Measurements from ENCODE around the gene BRI3BP. TPM values are rescaled to one million over a fixed set of nuclear protein-coding genes. Genes with fewer than 3 reads are reported as not detected.

BRI3BP gene
- total RNA-seq, 1 donor from 2014 or later: 4.9 TPM

DNA sequence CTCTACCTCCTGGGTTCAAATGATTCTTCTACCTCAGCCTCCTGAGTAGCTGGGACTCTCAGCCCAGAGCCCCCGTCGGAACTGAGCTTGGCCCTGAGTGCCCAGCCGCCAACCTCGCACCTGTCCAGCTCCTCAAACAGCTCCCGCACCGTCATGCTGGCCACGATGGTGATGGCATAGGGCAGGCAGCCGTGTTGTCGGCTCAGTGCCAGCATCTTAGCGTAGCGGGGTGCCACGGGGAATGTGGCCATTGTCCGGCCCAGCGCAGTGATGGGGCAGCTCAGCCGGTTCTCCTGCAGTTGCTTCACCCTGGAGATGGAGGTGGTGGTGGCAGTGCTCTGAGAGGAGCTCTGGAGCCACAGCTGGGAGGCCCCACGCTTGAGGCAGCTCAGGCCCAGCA is 36.9 kb upstream of the BRI3BP start:
- H3K27me3 Mint-ChIP-seq (ENCODE audit: unreplicated experiment): no peaks in the 10 kb centered on the region
- H3K9me3 Mint-ChIP-seq (ENCODE audit: unreplicated experiment): no peaks in the 10 kb centered on the region
- H3K36me3 Mint-ChIP-seq (ENCODE audit: unreplicated experiment): peaks cover 21% of the 10 kb centered on the region
- no peak for TF ChIP-seq CTCF (IDR thresholded peaks at IDR 0.05)
- DNase-seq (ENCODE audit: extremely low spot score, unreplicated experiment): no peak
- no peak overlapping the region for H3K27ac Mint-ChIP-seq (ENCODE audit: unreplicated experiment)
- no peaks in the 10 kb centered on the region for H3K4me1 Mint-ChIP-seq (ENCODE audit: unreplicated experiment)
- no peak overlapping the region for H3K4me3 Mint-ChIP-seq (ENCODE audit: unreplicated experiment)

- DNase-seq (ENCODE audit: extremely low spot score, unreplicated experiment): no peak
- Mint-ChIP-seq H3K27me3 (ENCODE audit: unreplicated experiment) (no peaks in the 10 kb centered on the region), H3K36me3 (ENCODE audit: unreplicated experiment) (peaks cover 27% of the 10 kb centered on the region), H3K4me3 (ENCODE audit: unreplicated experiment) (no peak overlapping the region), H3K4me1 (ENCODE audit: unreplicated experiment) (no peaks in the 10 kb centered on the region), H3K9me3 (ENCODE audit: unreplicated experiment) (no peaks in the 10 kb centered on the region), H3K27ac (ENCODE audit: unreplicated experiment) (no peak overlapping the region)
- TF ChIP-seq CTCF (IDR thresholded peaks at IDR 0.05): no peak
These were observed 32.4 kb upstream of the BRI3BP start for GRCh38 chr12:124961055-124961454.

DNA sequence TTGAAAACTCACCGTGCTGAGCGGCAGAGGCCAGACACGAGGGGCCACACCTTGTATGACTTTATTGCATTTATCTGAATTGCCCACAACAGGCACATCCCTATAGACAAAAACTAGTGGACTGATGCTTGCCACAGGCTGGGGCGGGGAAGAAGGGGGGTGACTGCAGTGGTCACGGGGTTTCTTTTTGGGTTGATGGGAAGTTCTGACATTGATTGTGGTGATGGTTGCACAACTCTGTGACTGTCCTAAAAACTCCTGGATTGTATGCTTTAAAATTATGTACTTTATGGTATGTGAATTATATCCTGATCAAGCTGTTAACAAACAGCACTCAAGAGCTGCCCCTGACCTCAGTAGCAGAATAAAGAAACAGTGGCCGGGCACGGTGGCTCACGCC is 30.2 kb upstream of the BRI3BP start:
- no peaks in the 10 kb centered on the region for H3K27me3 Mint-ChIP-seq (ENCODE audit: unreplicated experiment)
- no peaks in the 10 kb centered on the region for H3K9me3 Mint-ChIP-seq (ENCODE audit: unreplicated experiment)
- peaks cover 26% of the 10 kb centered on the region for H3K36me3 Mint-ChIP-seq (ENCODE audit: unreplicated experiment)
- no peak overlapping the region for H3K4me3 Mint-ChIP-seq (ENCODE audit: unreplicated experiment)
- no peak for DNase-seq (ENCODE audit: extremely low spot score, unreplicated experiment)
- H3K4me1 Mint-ChIP-seq (ENCODE audit: unreplicated experiment): no peaks in the 10 kb centered on the region
- no peak overlapping the region for H3K27ac Mint-ChIP-seq (ENCODE audit: unreplicated experiment)
- no peak for TF ChIP-seq CTCF (IDR thresholded peaks at IDR 0.05)

GRCh38 chr12:124964251-124964650 is 29.2 kb upstream of the BRI3BP start:
- H3K36me3 Mint-ChIP-seq (ENCODE audit: unreplicated experiment): peaks cover 25% of the 10 kb centered on the region
- H3K27me3 Mint-ChIP-seq (ENCODE audit: unreplicated experiment): no peaks in the 10 kb centered on the region

GRCh38 chr12:124964836-124965462 is 28.5 kb upstream of the BRI3BP start:
- no peaks in the 10 kb centered on the region for H3K4me1 Mint-ChIP-seq (ENCODE audit: unreplicated experiment)
- no peak for DNase-seq (ENCODE audit: extremely low spot score, unreplicated experiment)
- no peaks in the 10 kb centered on the region for H3K9me3 Mint-ChIP-seq (ENCODE audit: unreplicated experiment)
- no peak overlapping the region for H3K4me3 Mint-ChIP-seq (ENCODE audit: unreplicated experiment)
- no peaks in the 10 kb centered on the region for H3K27me3 Mint-ChIP-seq (ENCODE audit: unreplicated experiment)
- peaks cover 21% of the 10 kb centered on the region for H3K36me3 Mint-ChIP-seq (ENCODE audit: unreplicated experiment)
- no peak for TF ChIP-seq CTCF (IDR thresholded peaks at IDR 0.05)
- H3K27ac Mint-ChIP-seq (ENCODE audit: unreplicated experiment): no peak overlapping the region

More at GRCh38 chr12:124964251-124964650, 29.2 kb upstream of the BRI3BP start:
- H3K4me3 Mint-ChIP-seq (ENCODE audit: unreplicated experiment): no peak overlapping the region
- DNase-seq (ENCODE audit: extremely low spot score, unreplicated experiment): no peak
- no peaks in the 10 kb centered on the region for H3K4me1 Mint-ChIP-seq (ENCODE audit: unreplicated experiment)
- no peaks in the 10 kb centered on the region for H3K9me3 Mint-ChIP-seq (ENCODE audit: unreplicated experiment)
- no peak for TF ChIP-seq CTCF (IDR thresholded peaks at IDR 0.05)
- no peak overlapping the region for H3K27ac Mint-ChIP-seq (ENCODE audit: unreplicated experiment)

Data from osteocyte (in vitro differentiated cells).